ENCODE data around the gene EML5.
"Not testable (repeated sequence)": the region's sequence is repeated elsewhere in the genome, so short reads cannot be mapped to it uniquely, and the experiment has no call there.

The EML5 gene

DNA sequence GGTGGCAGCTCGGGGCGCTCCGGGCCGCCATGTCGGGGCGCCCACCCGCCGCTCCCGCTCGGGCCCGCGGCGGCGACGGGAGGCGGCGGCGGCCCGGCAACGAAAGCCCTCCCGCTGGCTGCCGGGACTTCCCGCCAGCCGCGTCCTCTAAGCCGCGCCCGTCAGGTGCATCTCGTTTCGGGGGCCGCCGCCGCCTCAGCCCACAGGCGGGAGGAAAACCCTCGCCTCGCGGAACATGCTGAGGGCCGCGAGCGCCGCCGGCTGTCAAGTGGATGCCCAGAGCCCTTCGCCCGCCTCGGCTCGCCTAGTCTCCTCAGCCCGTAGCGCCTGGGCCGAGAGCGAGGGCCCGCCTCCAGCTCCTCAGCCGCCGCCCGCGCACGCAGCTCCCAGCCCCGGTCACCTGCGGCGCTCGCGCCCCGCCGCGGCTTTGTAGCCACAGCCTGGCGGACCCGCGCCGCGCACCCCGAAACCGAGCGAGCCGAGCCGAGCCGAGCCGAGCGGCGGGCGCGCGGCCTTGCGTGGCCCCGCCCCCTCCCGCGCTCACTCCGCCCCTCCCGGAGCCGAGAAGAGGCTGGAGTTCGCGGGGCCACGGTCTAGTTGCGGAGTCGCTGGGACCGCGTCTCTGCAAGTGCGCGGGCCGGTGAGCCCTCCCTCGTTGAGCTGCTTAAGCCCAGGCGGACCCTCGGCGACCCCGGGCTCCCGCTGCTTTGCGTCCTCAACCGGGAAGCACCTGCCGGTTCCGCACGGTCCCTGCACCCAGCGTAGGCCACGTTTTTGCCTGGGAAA is at the start of gene EML5:
Gene EML5 (minus strand): TSS at position 481 of the 786 bp plus-strand sequence. CDS start 450 bp downstream, at position 31.
- DNase-seq (ENCODE audit: low read depth): peak; percentile 57

DNA sequence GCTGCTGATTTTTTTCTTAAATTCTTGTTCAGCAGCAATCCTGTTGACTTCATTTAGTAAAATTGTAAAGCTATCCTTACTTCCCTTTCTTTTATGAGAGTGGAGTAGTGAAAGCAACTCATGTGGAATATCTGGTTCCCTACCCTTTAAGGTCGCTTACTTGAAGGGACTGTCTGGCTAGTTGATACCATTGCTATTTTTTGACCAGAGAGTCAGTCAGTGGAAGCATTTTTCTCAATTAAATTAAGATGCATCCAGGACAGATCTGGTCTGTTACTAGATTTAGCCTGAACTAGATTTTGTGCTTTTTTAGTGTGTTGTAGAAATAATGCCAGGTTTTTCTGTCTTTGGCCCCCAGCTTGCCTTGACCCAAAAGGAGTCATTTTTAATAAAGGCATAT is 49.7 kb upstream of the EML5 start:
- DNase-seq (ENCODE audit: low read depth): no peak

DNA sequence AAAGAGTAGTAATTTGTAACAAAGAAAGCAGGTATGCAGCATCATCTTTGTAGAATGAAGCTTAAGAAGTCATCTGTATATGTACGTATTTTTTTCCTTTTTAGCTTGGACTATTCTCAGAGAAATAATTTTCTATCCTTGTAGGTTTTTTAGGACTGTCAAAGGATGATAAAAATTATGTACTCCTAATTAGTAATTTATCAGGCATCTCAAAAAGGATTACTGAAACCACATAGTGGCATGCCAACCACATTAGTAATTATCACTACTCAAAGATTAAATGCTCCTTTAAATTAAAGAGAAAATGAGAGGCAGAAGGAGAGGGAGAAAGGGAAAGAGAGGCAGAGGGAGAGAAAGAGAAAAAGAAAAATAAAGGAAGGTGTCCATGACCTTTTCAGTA is 49.0 kb upstream of the EML5 start:
- no peak for DNase-seq (ENCODE audit: low read depth)

DNA sequence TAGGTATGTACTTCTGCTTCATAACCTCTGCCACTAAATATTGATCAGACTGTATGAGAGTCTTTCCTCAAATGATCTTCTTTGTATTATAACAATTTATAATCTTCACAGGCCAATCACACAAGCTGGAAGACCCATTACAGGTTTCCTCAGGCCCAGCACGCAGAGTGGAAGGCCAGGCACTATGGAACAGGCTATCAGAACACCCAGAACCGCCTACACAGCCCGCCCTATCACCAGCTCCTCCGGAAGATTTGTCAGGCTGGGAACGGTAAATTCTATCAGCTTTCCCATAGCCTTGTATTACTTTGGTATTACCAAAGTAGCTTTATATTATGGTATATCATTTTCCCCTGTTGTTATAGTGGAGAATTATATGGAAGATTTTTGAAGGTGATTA is 48.2 kb upstream of the EML5 start:
- DNase-seq (ENCODE audit: low read depth): no peak

DNA sequence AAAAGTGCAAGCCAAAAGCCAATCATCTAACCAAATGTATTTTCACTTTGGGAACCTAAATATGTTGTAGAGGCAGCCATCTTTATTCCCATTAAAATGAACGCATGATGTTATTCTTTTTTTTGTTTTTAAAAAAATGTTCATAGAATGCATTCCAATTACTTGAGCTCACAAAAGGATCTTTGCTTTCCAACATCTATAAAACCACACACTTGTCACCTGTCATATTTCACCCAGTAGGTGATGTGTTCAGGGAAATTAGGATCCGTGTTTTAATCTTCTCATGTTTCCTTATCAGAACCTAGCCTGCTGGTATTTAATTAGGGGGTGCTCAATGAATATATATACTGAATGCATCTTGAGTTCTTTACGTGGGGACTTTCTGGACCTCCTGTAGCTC is 45.3 kb upstream of the EML5 start:
- no peak for DNase-seq (ENCODE audit: low read depth)

DNA sequence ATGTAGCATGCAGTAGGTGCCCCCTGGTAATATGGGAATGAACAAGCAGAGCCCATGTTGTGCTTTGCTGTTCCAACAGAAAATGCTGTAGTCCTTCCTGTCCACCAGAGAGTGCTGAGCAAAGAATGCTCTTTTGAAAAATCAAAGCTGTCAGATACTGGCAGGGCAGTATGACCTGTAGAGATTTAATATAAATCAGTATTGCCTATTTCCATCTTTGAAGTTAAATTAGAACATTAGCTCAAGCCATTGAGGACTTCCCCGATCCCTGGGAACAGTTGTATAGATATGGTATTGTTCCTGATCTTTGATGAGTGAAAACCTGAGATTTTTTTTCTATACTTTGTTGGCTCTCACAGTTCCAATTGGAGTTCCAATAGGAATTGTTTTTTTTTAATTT is 44.7 kb upstream of the EML5 start:
- no peak for DNase-seq (ENCODE audit: low read depth)

DNA sequence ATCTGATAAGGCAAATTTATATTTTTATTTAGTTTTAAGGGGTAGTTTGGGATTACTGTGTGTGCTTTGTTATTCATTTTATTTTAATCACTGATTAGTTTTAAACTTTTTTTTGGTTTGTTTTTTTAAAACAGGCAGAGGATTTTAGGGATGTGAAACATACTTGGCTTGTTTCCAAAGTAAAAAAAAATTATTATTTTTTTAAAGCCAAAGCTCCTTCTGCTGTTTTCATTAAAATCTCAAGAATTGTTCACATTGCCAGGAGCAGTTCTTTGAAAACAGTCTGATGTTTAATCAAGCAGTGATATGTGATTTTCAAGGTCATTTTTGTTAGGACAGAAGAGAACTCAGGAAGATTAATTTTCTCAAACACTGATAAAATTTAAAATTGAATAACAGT is 42.9 kb upstream of the EML5 start:
- DNase-seq (ENCODE audit: low read depth): no peak

DNA sequence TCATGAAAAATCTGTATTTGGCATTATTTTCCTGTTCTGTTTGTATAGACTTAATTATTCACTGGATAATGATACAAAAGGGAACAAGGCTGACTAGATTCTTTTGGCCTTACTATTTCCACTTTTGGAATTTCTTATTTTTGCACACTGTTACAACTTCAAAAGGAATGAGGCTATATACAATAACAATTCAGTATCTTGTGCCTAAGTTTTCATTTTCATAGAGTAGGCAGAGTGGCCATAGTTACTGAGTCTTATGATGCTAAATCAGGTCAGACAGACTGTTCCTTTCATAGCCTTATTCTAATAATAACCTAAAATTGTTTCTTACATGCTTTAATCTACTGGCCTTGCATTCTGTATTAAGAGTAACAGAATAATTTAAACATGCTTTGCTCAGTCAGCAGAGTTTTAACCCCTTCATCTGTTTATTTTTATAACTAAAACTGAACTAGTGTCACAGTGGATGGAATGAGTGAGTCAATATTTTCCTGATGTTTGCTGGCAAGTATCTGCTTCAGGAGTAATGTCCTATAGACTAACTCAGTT is 42.2 kb upstream of the EML5 start:
- DNase-seq (ENCODE audit: low read depth): no peak

DNA sequence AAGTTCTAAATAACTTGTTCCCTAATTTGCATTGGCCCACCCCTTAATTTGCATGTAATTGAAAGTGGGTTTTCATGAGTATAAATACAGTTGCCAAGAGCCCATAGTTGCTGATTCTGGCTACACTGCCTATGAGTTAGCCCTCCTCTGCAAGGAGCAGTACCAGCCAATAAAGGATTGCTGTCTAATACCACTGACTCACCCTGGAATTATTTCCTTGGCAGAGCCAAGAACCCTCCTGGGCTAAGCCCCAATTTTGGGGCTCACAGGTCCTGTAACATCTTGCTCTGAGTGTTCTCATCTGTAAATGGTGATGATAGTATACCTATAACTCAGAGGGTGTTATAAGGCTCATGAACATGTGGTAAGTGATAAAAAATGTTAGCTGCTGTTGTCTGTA is 38.5 kb upstream of the EML5 start:
- DNase-seq (ENCODE audit: low read depth): no peak

DNA sequence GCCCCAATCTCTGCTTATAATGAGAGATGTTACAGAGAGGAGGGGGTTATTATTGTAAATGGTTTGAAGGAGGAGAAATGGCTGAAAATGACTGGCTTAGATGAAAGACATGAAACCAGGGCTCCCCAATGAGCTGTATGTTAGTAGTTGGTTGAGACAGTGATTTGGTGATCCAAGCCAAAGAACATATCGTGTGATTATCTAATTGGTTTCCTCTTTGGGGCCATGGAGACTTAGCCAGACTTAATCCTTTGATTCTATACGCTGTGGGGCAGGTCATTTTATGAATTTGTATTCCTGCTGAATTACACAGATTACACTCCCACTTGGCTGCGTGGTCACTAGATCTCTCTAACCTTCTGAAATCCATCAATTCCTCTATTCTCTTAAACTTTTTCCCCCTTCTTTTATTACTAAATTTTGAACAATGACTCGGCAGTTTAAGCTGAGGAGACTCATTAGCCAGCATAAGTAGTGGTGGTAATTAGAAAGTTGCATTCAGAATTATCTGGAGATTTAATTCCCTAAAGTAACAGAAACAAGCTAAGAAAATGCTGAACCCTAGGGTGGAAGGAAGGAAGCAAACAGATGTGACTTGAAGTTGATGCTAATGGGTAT is 37.0 kb upstream of the EML5 start:
- DNase-seq (ENCODE audit: low read depth): no peak

DNA sequence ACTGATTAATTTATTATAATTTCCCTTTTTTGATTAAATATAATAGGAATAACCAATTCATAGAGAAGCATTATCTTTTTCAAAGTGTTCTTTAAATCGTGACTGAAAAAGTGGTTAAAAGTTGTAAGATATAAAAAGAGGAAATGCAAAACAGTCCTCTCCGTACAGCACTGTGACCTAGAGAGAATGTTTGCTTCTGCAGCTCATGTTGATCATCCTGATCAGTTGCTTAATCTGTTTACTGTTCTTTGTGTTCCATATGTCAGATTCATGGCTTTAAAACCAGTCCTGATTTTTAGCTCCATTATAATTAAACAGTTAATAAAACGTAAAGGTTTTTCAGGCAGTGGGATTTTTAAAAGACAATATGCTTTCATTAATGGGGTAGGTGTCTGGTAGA is 36.4 kb upstream of the EML5 start:
- DNase-seq (ENCODE audit: low read depth): no peak

DNA sequence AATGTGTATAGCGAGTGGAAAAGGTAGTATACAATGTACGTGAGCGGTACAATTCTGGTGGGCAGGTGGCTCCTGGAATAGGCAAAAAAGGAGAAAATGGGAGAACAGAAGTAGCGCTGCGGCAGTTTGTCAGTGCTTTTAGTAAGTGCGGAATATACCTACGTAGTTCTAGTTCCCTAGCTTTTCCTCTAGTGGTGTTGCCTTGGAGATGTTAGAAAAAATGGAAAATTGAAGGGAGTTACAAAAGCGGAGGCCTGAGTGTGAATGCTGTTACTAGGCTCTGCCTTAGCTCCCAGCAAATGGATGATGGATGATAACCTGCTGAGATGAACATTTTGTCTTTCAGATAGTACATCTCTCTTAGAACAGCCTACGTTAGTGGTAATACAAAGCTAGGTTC is 32.8 kb upstream of the EML5 start:
- DNase-seq (ENCODE audit: low read depth): no peak

DNA sequence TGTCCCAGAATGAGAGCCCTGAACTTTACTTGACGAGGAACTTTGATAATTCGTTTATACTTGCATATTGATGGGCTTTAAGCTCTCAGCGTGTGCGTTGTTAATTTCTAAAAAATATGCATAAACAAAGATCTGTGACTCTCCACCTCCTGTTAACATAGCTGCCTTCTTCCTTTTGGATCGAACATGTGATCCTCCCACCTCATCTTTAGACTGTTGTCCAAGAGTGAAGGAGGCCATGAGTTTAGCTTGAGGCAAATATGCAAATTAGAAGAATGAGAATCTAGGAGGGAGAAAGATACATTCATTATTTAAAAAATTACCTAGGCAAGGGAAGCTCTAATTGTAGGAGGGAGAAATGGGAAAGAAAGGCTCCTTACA is 32.3 kb upstream of the EML5 start:
- no peak for DNase-seq (ENCODE audit: low read depth)

DNA sequence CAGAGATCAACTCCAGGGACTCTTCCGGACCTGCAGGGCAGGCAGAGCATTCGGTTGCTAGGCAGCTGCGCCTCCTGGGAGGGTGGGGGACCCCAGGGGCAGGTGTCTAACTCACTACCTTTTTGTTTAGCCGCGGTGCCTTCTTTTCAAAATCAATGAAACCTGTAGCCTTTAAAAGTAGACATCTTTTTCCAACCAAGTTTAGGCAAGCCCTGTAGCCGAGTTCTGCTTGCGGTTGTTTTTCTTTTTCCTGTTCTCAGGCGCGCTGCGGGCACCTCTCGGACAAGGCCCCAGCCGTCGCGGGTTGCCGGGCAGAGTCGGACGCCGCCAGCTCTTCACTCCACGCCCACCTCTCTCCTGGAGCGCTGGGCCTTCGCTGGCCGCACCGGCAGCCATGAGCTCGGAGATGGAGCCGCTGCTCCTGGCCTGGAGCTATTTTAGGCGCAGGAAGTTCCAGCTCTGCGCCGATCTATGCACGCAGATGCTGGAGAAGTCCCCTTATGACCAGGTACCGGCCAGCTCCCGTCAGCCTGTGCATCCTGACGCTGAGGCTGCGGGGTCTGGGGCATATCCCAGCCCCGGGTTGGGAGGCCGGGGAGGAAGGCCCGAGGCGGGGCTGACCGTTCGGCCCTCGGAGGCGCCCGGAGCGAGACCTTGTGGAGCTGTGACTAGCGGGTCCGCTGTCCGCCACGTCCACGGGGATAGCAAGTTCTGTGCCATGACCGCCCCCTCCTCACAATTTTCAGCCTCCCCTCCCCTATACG is 31.7 kb upstream of the EML5 start, which contains the start of gene TTC8:
Gene TTC8 (plus strand): TSS at position 338 of the 764 bp plus-strand sequence. CDS start 57 bp downstream, at position 395.
- peak; percentile 71 for DNase-seq (ENCODE audit: low read depth)

DNA sequence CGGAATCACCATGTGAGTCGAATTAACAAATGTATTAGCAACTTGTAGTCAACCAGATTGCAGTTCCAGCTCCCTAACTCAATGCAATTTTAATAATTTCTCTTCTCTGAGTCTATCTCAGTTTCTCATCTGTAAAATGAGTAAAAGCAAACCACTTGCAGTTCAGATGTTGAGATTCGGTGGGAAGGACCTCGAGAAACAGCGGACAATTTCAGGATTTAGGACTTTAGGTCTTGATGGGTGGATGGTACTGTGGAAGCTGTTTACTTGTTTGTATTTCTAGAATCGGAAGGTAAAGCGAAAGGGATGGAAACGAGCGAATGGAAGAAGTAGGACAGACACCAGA is 31.2 kb upstream of the EML5 start:
- no peak for DNase-seq (ENCODE audit: low read depth)

DNA sequence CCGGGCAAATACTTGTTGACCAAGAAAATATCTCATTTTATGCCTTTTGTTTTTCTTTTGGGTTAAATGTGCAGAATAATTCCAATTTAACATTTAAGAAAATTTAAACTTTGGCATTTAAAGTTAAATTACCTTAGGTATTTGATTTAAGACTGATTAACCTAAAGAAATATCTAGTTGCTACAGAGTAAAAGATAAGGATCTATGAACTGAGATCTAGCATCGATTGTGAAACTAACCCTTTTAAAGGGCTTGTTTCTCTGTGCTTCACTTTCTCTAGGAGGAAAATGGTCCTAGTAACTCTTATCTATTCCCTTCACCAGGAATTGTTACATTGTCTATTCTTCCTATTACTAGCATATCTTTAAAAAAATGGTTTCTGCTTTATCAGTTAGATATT is 29.1 kb upstream of the EML5 start:
- DNase-seq (ENCODE audit: low read depth): no peak

DNA sequence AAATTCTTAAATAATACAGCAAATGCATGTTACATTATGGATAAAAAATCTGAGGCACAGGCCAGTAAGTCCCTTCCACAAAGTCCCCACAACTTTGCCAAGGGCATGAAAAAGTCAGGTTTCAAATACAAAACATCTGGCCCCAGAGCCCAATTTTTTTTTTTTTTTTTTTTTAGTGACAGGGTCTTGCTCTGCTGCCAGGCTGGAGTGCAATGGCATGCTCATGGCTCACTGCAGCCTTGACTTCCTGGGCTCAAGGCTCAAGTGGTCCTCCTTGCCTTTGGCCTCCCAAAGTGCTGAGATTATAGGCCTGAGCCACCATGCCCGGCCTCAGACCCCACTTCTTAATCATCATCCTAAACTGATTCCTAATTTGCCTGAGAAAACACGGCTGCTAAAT is 28.6 kb upstream of the EML5 start:
- no peak for DNase-seq (ENCODE audit: low read depth)

DNA sequence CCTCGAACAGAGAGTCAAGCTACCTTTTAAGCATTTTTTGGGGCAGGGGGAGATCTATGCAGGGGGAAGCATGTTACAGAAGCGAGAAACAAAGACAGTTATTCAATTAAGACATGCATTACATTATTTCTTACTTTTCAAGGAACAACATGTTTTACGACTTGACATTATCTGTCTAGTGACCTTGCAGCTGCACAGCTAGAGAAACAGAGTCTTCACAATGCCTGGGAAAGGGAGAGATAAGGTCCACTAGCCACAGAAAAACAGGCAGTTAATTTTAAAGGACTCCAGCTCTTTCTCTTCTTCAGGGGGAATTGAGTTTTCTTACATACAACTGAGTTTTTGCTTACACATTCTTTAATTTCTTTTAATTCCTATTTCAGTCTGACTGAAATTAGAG is 26.9 kb upstream of the EML5 start:
- not testable (repeated sequence) for DNase-seq (ENCODE audit: low read depth)

DNA sequence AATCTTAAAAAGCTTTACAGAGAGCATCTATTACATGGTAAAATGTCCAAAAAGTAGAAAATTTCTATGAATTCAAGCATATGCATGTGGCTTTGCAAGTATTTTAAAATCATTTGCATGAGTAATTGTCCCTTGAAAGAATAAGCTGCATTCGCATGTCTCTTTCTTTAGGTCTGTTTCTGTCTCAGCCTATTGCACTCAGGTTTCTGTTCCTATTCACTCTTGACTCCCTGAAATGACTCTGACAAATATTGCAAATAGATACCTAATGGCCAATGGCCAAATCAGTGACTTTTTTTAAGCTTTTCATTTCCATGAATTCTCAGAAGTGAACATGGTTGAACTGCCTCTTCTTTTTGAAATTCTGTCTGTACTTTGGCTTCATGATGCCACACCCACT is 25.3 kb upstream of the EML5 start:
- DNase-seq (ENCODE audit: low read depth): no peak

DNA sequence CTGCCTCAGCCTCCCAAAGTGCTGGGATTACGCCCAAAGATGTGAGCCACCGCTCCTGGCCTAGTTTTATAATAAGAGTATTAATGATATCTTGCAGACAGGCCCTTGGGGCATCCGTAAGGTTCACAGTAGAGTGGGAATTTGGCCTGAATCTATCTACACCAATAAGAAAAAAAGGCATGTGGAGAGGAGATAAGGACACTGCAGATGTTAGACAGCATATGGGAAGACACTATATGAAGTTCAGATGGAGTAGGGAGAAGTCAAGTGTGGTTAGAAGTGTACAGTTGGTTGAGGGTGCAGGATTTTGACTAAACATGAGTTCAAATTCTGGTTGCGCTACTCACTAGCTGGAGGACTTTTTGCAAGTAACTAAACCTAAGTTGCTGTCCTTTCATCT is 23.2 kb upstream of the EML5 start:
- no peak for DNase-seq (ENCODE audit: low read depth)

DNA sequence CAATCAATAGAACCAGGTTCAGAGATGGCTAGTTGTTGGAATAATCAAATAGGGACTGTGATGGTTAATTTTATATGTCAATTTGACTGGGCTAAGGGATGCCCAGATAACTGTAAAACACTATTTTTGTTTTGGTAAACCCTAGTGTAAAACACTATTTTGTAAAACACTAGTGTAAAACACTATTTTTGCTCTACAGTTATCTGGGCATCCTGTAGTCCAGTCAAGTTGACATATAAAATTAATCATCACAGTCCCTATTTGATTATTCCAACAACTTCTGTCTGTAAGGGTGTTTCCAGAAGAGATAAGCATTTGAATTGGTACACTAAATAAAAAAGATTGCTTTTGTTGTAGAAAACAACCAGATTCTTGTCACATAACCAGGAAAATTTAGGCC is 15.6 kb upstream of the EML5 start:
- no peak for DNase-seq (ENCODE audit: low read depth)

DNA sequence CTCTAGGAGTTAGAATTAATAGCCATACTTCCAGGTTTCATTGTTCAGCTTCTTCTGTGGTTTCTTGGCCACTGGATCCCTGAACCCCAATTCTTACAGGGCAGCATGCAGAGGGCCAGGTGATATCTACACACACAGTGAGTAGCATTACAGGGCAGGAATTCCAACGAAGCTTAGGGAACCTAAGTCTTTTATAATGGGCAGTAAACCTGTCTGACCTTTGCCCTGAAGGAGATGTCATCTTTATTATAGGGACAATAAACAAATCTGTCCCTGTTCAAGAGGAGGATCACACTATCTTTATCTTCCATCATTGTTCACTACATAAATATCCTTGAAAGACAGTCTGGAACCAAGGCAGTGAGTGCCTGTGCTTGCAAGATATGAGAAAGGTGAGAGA is 11.7 kb upstream of the EML5 start:
- DNase-seq (ENCODE audit: low read depth): no peak

DNA sequence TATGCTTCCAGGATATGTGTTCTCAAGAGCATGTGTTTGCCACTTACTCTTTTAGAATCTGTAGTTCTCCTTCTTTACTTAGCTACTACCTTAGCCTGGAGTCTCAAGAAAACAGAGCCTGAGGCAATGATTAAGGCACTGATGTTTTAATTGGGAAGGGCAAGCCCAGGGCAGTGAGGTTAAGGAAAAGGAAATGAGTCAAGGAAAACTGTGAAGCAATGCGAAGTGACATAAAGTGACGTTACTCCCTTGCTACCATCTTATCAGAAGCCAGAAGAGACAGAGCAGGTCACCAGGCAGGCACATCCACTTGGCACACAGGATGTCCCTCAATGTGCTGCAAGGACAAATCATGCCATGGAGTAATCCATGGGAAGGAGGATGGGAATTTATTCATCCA is 11.3 kb upstream of the EML5 start:
- DNase-seq (ENCODE audit: low read depth): no peak
